Trophoblast cell (in vitro differentiated cells and primary cell): ENCODE results near the gene CTNNA3.
A peak's percentile ranks its signal among the peaks of the same experiment; 100 is the strongest.

Source experiments
- DNase-seq, 2 donors: peaks; one replicate each; pipeline ENCODE4 v3.0.0-alpha.2; 2016
- H2AFZ ChIP-seq: 2 replicates; pipeline ENCODE4 v1.6.1; 2013; ENCODE audit warnings: low read length, moderate library complexity, mild to moderate bottlenecking; ENCODE audit not compliant: insufficient read depth, poor library complexity
- H2AK5ac ChIP-seq: 2 replicates; pipeline ENCODE4 v1.6.1; 2013; ENCODE audit warnings: mild to moderate bottlenecking, low read length
- H2BK120ac ChIP-seq: 2 replicates; pipeline ENCODE4 v1.6.1; 2013; ENCODE audit warnings: low read length, mild to moderate bottlenecking, moderate library complexity; ENCODE audit not compliant: insufficient read depth, poor library complexity
- H2BK12ac ChIP-seq: 2 replicates; pipeline ENCODE4 v1.6.1; 2013; ENCODE audit warnings: mild to moderate bottlenecking, low read length, moderate library complexity
- H2BK5ac ChIP-seq: 2 replicates; pipeline ENCODE4 v1.6.1; 2013; ENCODE audit warnings: low read length, low read depth, moderate library complexity, mild to moderate bottlenecking; ENCODE audit not compliant: poor library complexity
- H3K14ac ChIP-seq: 2 replicates; pipeline ENCODE4 v1.6.1; 2013; ENCODE audit warnings: mild to moderate bottlenecking, low read length
- H3K18ac ChIP-seq: 2 replicates; pipeline ENCODE4 v1.6.1; 2013; ENCODE audit warnings: mild to moderate bottlenecking, low read length
- H3K23ac ChIP-seq: 2 replicates; pipeline ENCODE4 v1.6.1; 2013; ENCODE audit warnings: low read length
- H3K27ac ChIP-seq: 2 replicates; pipeline ENCODE4 v1.5.1; 2013; ENCODE audit warnings: low read depth, mild to moderate bottlenecking, inconsistent platforms, low read length, moderate library complexity
- H3K27me3 ChIP-seq: 2 replicates; pipeline ENCODE4 v1.6.1; 2013; ENCODE audit warnings: inconsistent platforms, mild to moderate bottlenecking, low read length, moderate library complexity; ENCODE audit not compliant: insufficient read depth
- H3K36me3 ChIP-seq, 2 experiments: 1 replicate in 1 of 2; 2 replicates in 1 of 2; pipeline ENCODE4 v1.6.1; 2013; ENCODE audit warnings: low read length in 2 of 2, mild to moderate bottlenecking in 2 of 2, moderate library complexity in 1 of 2; ENCODE audit not compliant: insufficient read depth in 2 of 2, control insufficient read depth in 1 of 2
- H3K4ac ChIP-seq: 2 replicates; pipeline ENCODE4 v1.6.1; 2013; ENCODE audit warnings: low read depth, mild to moderate bottlenecking, low read length, moderate library complexity
- H3K4me1 ChIP-seq, 2 experiments: 1 replicate in 1 of 2; 2 replicates in 1 of 2; pipeline ENCODE4 v1.6.1; 2013; ENCODE audit warnings: low read length in 2 of 2, mild to moderate bottlenecking in 2 of 2, moderate library complexity in 1 of 2; ENCODE audit not compliant: insufficient read depth in 2 of 2, control insufficient read depth in 1 of 2
- H3K4me2 ChIP-seq: 2 replicates; pipeline ENCODE4 v1.6.1; 2013; ENCODE audit warnings: inconsistent platforms, mild to moderate bottlenecking, low read length, moderate library complexity
- H3K4me3 ChIP-seq: 2 replicates; pipeline ENCODE4 v1.5.1; 2013; ENCODE audit warnings: mild to moderate bottlenecking, low read depth, low read length, inconsistent platforms
- H3K79me1 ChIP-seq: one replicate; pipeline ENCODE4 v1.6.1; 2013; ENCODE audit warnings: low read length
- H3K79me2 ChIP-seq: 2 replicates; pipeline ENCODE4 v1.6.1; 2013; ENCODE audit warnings: low read length, mild to moderate bottlenecking; ENCODE audit not compliant: control insufficient read depth, insufficient read depth, poor library complexity
- H3K9ac ChIP-seq: 2 replicates; pipeline ENCODE4 v1.6.1; 2013; ENCODE audit warnings: mild to moderate bottlenecking, low read length
- H3K9me3 ChIP-seq: 2 replicates; pipeline ENCODE4 v1.6.1; 2013; ENCODE audit warnings: low read depth, mild to moderate bottlenecking, control low read depth, inconsistent platforms, low read length; ENCODE audit not compliant: insufficient read depth
- H4K12ac ChIP-seq: 2 replicates; pipeline ENCODE4 v1.6.1; 2013; ENCODE audit warnings: low read depth, mild to moderate bottlenecking, low read length, moderate library complexity
- H4K8ac ChIP-seq: 2 replicates; pipeline ENCODE4 v1.6.1; 2013; ENCODE audit warnings: low read depth, mild to moderate bottlenecking, low read length, moderate library complexity
- H4K91ac ChIP-seq: one replicate; pipeline ENCODE4 v1.6.1; 2013; ENCODE audit warnings: low read depth, mild to moderate bottlenecking, low read length, moderate library complexity
- WGBS: extraction: QIAGEN DNeasy Blood & Tissue Kit; methylation state at CpG from one replicate; pipeline ENCODE4 v1.1.7; 2013; ENCODE audit warnings: missing lambda C conversion rate; ENCODE audit not compliant: insufficient read length, insufficient coverage; ENCODE audit errors: extremely low coverage; 5-methylcytosine and 5-hydroxymethylcytosine counted together

CTNNA3 gene

GRCh38 chr10:65940105-65940504 lies 1755.9 kb downstream of the CTNNA3 start:
- Histone ChIP-seq H3K4ac (no peak overlapping the region), H3K36me3 (no peaks in the 10 kb centered on the region), H4K12ac (no peak overlapping the region), H2BK12ac (no peak overlapping the region), H2BK120ac (no peak overlapping the region), H3K79me1 (no peaks in the 10 kb centered on the region), H3K4me3 (no peak overlapping the region), H4K8ac (no peak overlapping the region), H3K79me2 (no peaks in the 10 kb centered on the region), H3K14ac (no peak overlapping the region), H3K27ac (no peak overlapping the region), H3K23ac (no peak overlapping the region), H3K18ac (no peak overlapping the region), H3K4me1 (no peaks in the 10 kb centered on the region), H3K9ac (no peak overlapping the region), H2AK5ac (no peak overlapping the region), H3K27me3 (no peaks in the 10 kb centered on the region), H3K9me3 (no peaks in the 10 kb centered on the region), H2BK5ac (no peak overlapping the region), H4K91ac (no peak overlapping the region), H3K4me2 (no peak overlapping the region), H2AFZ (no peak overlapping the region)
- no peak for DNase-seq

- Histone ChIP-seq H3K27ac (no peak overlapping the region), H3K4me2 (no peak overlapping the region), H4K91ac (no peak overlapping the region), H3K27me3 (no peaks in the 10 kb centered on the region), H3K79me2 (no peaks in the 10 kb centered on the region), H3K18ac (no peak overlapping the region), H3K9me3 (no peaks in the 10 kb centered on the region), H2AK5ac (no peak overlapping the region), H3K4me3 (no peak overlapping the region), H2BK12ac (no peak overlapping the region), H2BK5ac (no peak overlapping the region), H4K8ac (no peak overlapping the region), H3K9ac (no peak overlapping the region), H3K4me1 (no peaks in the 10 kb centered on the region), H2AFZ (no peak overlapping the region), H3K36me3 (no peaks in the 10 kb centered on the region), H2BK120ac (no peak overlapping the region), H3K23ac (no peak overlapping the region), H3K79me1 (no peaks in the 10 kb centered on the region), H3K4ac (no peak overlapping the region), H3K14ac (no peak overlapping the region), H4K12ac (no peak overlapping the region)
- WGBS = no CpG with 5 or more reads among the region's 5 CpGs
- peak in 1 of 2 donors; percentile 56 for DNase-seq
Observed at GRCh38 chr10:65931291-65932070, 1764.5 kb downstream of the CTNNA3 start.

- no peaks in the 10 kb centered on the region for H3K79me2 ChIP-seq
- H4K91ac ChIP-seq = no peak overlapping the region
- WGBS = no CpG with 5 or more reads among the region's 1 CpG
- H2BK120ac ChIP-seq = no peak overlapping the region
- no peaks in the 10 kb centered on the region for H3K4me1 ChIP-seq
- no peaks in the 10 kb centered on the region for H3K9me3 ChIP-seq
- no peaks in the 10 kb centered on the region for H3K27me3 ChIP-seq
- H3K79me1 ChIP-seq = no peaks in the 10 kb centered on the region
- no peak overlapping the region for H2AFZ ChIP-seq
- H2BK12ac ChIP-seq = no peak overlapping the region
- no peak for DNase-seq
- H4K8ac ChIP-seq = no peak overlapping the region
- H3K9ac ChIP-seq = no peak overlapping the region
- no peak overlapping the region for H2BK5ac ChIP-seq
- H4K12ac ChIP-seq = no peak overlapping the region
- no peak overlapping the region for H3K4me2 ChIP-seq
- H3K4ac ChIP-seq = no peak overlapping the region
- no peak overlapping the region for H3K27ac ChIP-seq
- H3K36me3 ChIP-seq = no peaks in the 10 kb centered on the region
- no peak overlapping the region for H2AK5ac ChIP-seq
- H3K14ac ChIP-seq = no peak overlapping the region
- no peak overlapping the region for H3K23ac ChIP-seq
- no peak overlapping the region for H3K18ac ChIP-seq
- H3K4me3 ChIP-seq = no peak overlapping the region
Observed at GRCh38 chr10:65911151-65911835, 1784.7 kb downstream of the CTNNA3 start.

- H2BK5ac ChIP-seq = no peak overlapping the region
- no peaks in the 10 kb centered on the region for H3K79me2 ChIP-seq
- no peaks in the 10 kb centered on the region for H3K27me3 ChIP-seq
- H2BK120ac ChIP-seq = no peak overlapping the region
- H3K36me3 ChIP-seq = no peaks in the 10 kb centered on the region
- H3K14ac ChIP-seq = no peak overlapping the region
- no peak for DNase-seq
- no peak overlapping the region for H2BK12ac ChIP-seq
- H4K12ac ChIP-seq = no peak overlapping the region
- H4K8ac ChIP-seq = no peak overlapping the region
- H3K18ac ChIP-seq = no peak overlapping the region
- H3K4me3 ChIP-seq = no peak overlapping the region
- 100% methylated on average over 1 of the region's 4 CpGs for WGBS
- H3K9me3 ChIP-seq = no peaks in the 10 kb centered on the region
- H2AFZ ChIP-seq = no peak overlapping the region
- no peak overlapping the region for H3K23ac ChIP-seq
- H3K4me2 ChIP-seq = no peak overlapping the region
- no peak overlapping the region for H4K91ac ChIP-seq
- no peak overlapping the region for H3K4ac ChIP-seq
- H3K4me1 ChIP-seq = no peaks in the 10 kb centered on the region
- H3K27ac ChIP-seq = no peak overlapping the region
- H2AK5ac ChIP-seq = no peak overlapping the region
- no peak overlapping the region for H3K9ac ChIP-seq
- H3K79me1 ChIP-seq = no peaks in the 10 kb centered on the region
Observed at GRCh38 chr10:65910209-65910608, 1785.8 kb downstream of the CTNNA3 start.
